H1 (cell line): Measurements from ENCODE around the gene ORAI3. TPM values are rescaled to one million over a fixed set of nuclear protein-coding genes. Genes with fewer than 3 reads are reported as not detected.

Experiments
- BACH1 ChIP-seq: IDR thresholded peaks from 2 replicates; pipeline ENCODE4 v1.6.1; 2012; ENCODE audit warnings: low read length, improper control_type of control experiment
- RAD21 ChIP-seq, 2 experiments: IDR thresholded peaks in 1 of 2; conservative IDR thresholded peaks in 1 of 2; 2 replicates each; pipeline ENCODE4 v1.6.1; 2011; ENCODE audit warnings: low read depth in 2 of 2, low read length in 2 of 2, improper control_type of control experiment in 1 of 2, inconsistent platforms in 1 of 2, mild to moderate bottlenecking in 1 of 2, moderate library complexity in 1 of 2
- polyA plus RNA-seq, 7 experiments: library from polyadenylated mRNA; depleted of rRNA in 3 of 7; stranded (reverse) in 5 of 7; unstranded in 2 of 7; fragments of >200 nt in 5 of 7; fragments of 200-250 nt in 2 of 7; gene quantifications; 1 replicate in 5 of 7; 2 replicates in 1 of 7; 4 replicates in 1 of 7; pipeline versions ENCODE4 v1.2.1 to v1.2.3, GENCODE V29; 2011 to 2013; ENCODE audit warnings: missing spikeins in 2 of 7, mixed read lengths in 2 of 7
- total RNA-seq: library from RNA; stranded (reverse); fragmentation: NEBNext Ultra II Directional; extraction: Animal tissue kit (Norgen Biotek cat#: 25700); gene quantifications from 2 replicates; pipeline ENCODE4 v1.2.1, GENCODE V29; 2021

The ORAI3 gene
- total and polyA plus RNA-seq, 2 of the 8 experiments (the other 6 are each of a cell fraction or from before 2014, with no cell fraction given) = 8.7 to 24.5 TPM

DNA sequence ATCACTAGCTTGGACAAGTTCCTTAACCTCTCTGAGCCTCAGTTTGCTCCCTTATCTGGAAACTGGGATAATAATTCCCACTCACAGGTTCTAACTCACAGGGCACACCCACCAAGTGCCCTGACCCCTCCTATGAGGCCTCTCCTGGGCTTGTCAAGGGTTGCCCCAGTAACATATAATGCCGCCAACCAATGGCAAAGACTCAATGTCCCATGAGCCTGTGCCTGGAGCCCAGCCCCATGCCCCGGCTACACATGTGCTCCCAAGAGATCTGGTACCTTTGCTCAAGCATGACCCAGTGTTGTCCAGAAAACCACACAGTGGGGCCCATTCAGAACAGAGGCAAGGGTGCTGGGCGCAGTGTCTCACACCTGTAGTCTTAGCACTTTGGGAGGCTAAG is 34.0 kb upstream of the ORAI3 start (continued):
- TF ChIP-seq BACH1 (no peak), RAD21 (IDR thresholded peaks at IDR 0.05 in 1 of 2, conservative IDR thresholded peaks at IDR 0.05 in 1 of 2; ENCODE audit: low read depth in 2 of 2, low read length in 2 of 2) (no peak)
